ENCODE data around the gene GDPD3.

GDPD3 gene

GRCh38 chr16:30084816-30085159 is 28.5 kb downstream of the GDPD3 start:
- DNase-seq (ENCODE audit: low read depth, low spot score), result no peak
- H3K4me3 ChIP-seq (ENCODE audit: low read length), result no peak overlapping the region

DNA sequence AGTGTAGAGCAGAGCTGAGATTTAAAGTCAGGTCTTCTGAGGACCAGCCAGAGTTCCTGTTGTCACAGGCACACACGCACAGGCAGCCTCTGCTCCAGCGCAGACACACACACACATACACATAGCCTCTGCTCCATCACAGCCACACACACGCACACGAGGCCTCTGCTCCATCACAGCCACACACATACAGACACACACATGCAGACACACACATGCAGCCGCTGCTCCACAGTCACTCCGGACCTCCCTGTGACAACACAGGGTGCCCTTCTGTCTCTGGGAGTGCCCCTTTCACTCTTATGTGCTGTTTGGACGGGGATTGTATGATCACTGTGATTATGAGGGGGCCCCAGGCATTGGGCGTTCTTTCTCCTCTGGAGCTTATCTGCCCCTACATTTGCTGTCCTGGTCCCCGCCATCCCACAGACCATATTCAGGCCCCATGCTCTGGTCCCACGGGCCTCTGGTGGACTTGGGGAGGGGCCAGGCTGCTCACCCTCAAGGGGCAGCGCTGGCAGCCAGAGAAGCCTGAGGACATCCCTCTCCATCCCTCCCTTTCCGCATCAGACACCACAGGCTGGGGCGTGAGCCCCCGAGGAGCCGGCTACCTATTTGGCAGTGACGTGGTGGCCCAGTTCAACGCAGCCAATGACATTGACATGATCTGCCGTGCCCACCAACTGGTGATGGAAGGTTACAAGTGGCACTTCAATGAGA is 29.1 kb downstream of the GDPD3 start:
- no peak for DNase-seq (ENCODE audit: low read depth, low spot score)
- no peak overlapping the region for H3K4me3 ChIP-seq (ENCODE audit: low read length)

GRCh38 chr16:30083216-30084055 is 29.9 kb downstream of the GDPD3 start:
- DNase-seq (ENCODE audit: low read depth, low spot score), result no peak
- no peak overlapping the region for H3K4me3 ChIP-seq (ENCODE audit: low read length)

DNA sequence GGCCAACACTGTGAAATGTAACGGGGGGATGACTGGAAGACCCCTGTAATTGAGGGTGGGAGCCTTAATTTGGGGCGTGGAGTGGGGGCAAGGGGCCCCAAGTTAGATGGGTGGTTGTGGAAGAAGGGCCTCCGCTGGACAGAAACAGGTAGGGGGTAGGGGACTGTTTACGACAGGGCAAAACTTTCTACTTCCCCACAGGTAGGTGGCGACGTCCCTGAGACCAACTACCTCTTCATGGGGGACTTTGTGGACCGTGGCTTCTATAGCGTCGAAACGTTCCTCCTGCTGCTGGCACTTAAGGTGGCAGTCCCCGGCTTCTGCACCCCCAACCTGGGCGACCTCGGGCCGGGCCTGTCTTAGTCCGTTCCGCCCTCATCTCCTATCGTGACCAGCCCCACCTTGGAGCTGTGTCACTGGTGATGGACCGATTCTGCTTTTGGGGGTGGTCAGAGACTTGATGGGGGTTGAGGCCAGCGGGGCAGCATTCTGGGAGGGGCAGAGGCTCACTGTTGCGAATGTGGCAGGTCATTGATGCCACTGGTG is 30.7 kb downstream of the GDPD3 start:
- H3K4me3 ChIP-seq (ENCODE audit: low read length), result no peak overlapping the region
- DNase-seq (ENCODE audit: low read depth, low spot score), result no peak

- DNase-seq (ENCODE audit: low read depth, low spot score), result no peak
- H3K4me3 ChIP-seq (ENCODE audit: low read length), result no peak overlapping the region
Observed at GRCh38 chr16:30079480-30079879, 33.9 kb downstream of the GDPD3 start.

DNA sequence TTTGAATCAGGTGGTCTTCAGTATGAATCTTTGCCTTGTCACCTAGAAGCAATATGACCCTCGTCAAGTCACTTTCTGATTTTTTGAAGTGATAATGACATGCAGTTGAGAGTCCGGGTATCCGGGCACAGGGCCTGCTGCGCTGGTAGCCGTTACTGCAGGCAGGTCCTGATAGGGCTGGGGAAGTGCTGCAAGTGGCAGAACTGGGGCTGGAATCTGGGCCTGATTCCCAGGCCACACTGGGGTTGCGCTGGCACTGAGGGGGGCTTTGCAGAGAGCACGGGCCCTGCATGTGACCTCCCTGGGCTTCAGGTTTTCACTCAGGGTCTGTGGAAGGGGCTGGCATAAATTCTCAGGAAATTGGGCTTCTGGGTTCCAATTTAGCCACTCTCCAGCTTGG is 34.6 kb downstream of the GDPD3 start:
- H3K4me3 ChIP-seq (ENCODE audit: low read length), result no peak overlapping the region
- no peak for DNase-seq (ENCODE audit: low read depth, low spot score)

DNA sequence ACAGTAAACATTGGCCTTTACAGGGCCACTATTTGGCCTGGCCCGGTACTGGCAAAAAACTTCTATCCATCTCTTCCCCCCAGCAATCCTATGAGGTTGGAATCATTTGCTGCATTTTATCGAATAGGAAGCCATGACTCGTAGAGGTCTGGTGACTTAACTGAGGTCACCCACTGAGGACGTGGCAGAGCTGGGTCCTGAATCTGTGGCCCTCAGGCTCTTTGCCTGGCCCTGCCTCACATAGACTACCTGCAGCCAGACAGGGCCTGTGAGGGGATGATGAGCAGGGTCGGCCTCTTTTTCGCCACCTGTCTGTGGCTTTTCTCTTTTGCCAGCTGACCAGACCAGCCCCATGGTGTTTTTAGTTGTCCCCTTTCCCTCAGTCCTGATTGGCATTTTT is 35.7 kb downstream of the GDPD3 start:
- H3K4me3 ChIP-seq (ENCODE audit: low read length), result peak overlapping the region; percentile 96
- DNase-seq (ENCODE audit: low read depth, low spot score), result no peak

GRCh38 chr16:30076276-30076791 is 37.0 kb downstream of the GDPD3 start:
- H3K4me3 ChIP-seq (ENCODE audit: low read length), result peak overlapping the region; percentile 96
- DNase-seq (ENCODE audit: low read depth, low spot score), result no peak

GRCh38 chr16:30075503-30076275 is 37.6 kb downstream of the GDPD3 start, which contains the start of gene PPP4C:
Gene PPP4C, plus strand, starts transcription at chr16:30075994. Its CDS starts 384 bp downstream, at chr16:30076378.
- peak; percentile 78 for DNase-seq (ENCODE audit: low read depth, low spot score)
- H3K4me3 ChIP-seq (ENCODE audit: low read length), result peak within 1 kb of the TSS; percentile 96

GRCh38 chr16:30070490-30070889 is 42.8 kb downstream of the GDPD3 start:
- no peak for DNase-seq (ENCODE audit: low read depth, low spot score)
- no peak overlapping the region for H3K4me3 ChIP-seq (ENCODE audit: low read length)

DNA sequence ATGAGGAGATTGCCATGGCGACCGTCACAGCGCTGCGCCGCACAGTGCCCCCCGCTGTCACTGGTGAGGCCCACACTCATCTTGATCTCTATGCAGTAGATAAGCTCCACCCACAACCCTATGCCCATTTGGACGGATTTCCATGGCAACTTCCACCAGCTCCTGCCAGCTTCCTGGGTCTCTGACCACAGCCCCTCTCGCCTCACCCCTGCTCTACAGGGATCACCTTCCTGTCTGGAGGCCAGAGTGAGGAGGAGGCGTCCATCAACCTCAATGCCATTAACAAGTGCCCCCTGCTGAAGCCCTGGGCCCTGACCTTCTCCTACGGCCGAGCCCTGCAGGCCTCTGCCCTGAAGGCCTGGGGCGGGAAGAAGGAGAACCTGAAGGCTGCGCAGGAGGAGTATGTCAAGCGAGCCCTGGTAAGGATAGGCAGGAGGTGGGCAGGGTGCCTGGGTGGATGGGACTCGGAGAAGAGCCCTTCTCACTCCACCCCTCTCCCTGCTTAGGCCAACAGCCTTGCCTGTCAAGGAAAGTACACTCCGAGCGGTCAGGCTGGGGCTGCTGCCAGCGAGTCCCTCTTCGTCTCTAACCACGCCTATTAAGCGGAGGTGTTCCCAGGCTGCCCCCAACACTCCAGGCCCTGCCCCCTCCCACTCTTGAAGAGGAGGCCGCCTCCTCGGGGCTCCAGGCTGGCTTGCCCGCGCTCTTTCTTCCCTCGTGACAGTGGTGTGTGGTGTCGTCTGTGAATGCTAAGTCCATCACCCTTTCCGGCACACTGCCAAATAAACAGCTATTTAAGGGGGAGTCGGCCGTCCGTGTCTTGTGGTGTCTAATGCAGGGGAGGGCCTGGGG is 43.5 kb downstream of the GDPD3 start:
- no peak for DNase-seq (ENCODE audit: low read depth, low spot score)
- H3K4me3 ChIP-seq (ENCODE audit: low read length), result no peak overlapping the region

DNA sequence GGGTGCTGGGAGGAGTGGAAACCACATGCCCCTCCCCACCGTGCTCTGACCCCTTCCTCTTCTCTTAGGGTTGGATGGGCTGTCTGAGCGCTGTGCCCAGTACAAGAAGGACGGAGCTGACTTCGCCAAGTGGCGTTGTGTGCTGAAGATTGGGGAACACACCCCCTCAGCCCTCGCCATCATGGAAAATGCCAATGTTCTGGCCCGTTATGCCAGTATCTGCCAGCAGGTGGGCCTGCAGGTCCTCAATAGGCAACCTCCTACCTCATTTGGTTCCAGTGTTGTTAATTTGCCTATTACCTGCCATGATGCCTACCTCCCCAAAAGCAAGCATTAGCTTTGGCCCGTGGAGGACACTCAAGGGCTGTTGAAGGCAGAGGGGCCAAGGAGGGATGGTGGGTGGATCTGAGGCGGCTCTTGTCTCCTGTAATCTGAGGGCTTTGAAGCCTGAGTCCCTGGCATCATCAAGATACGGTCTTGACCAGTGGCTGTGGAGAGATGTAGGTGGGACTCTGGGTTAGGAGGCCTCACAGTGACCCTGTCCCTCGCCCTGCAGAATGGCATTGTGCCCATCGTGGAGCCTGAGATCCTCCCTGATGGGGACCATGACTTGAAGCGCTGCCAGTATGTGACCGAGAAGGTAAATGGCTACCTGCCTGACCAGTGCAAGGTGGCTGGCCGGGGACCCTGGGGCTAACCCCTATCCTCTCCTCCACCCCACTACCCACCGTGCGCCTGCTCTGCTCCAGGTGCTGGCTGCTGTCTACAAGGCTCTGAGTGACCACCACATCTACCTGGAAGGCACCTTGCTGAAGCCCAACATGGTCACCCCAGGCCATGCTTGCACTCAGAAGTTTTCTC is 44.4 kb downstream of the GDPD3 start:
- no peak for DNase-seq (ENCODE audit: low read depth, low spot score)
- H3K4me3 ChIP-seq (ENCODE audit: low read length), result no peak overlapping the region

- no peak for DNase-seq (ENCODE audit: low read depth, low spot score)
- H3K4me3 ChIP-seq (ENCODE audit: low read length), result no peak overlapping the region
Observed at GRCh38 chr16:30068333-30068732, 45.0 kb downstream of the GDPD3 start.

DNA sequence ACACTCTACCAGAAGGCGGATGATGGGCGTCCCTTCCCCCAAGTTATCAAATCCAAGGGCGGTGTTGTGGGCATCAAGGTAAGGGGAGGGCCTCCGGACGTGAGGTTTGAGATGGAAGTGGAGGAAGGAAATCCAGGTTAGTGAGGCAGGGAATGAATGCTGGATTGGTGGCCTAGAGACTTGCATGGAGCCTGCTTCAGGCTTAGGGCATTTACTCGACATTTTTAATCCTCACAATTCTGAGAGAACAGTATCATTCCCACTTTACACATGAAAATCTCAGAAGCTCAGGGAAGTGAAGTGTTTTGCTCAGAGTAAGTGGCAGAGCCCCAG is 45.8 kb downstream of the GDPD3 start:
- no peak overlapping the region for H3K4me3 ChIP-seq (ENCODE audit: low read length)
- DNase-seq (ENCODE audit: low read depth, low spot score), result no peak

- DNase-seq (ENCODE audit: low read depth, low spot score), result no peak
Observed at GRCh38 chr16:30066761-30067583, 46.4 kb downstream of the GDPD3 start.

GRCh38 chr16:30065943-30066760 is 47.2 kb downstream of the GDPD3 start:
- H3K4me3 ChIP-seq (ENCODE audit: low read length), result peak overlapping the region; percentile 92
- no peak for DNase-seq (ENCODE audit: low read depth, low spot score)

More at GRCh38 chr16:30066761-30067583, 46.4 kb downstream of the GDPD3 start:
- H3K4me3 ChIP-seq (ENCODE audit: low read length), result peak overlapping the region; percentile 92

All from Jurkat, Clone E6-1 (cell line).